Brain pericyte (primary cell): ENCODE results near the gene CCDC102A.
"Not testable (repeated sequence)": the region's sequence is repeated elsewhere in the genome, so short reads cannot be mapped to it uniquely, and the experiment has no call there.

Source experiments
- DNase-seq: peaks from one replicate; pipeline ENCODE4 v3.0.0-alpha.2; 2012; ENCODE audit warnings: low read depth, low spot score

The CCDC102A gene

GRCh38 chr16:57502048-57502775 lies 34.2 kb downstream of the CCDC102A start:
- DNase-seq = no peak

GRCh38 chr16:57501492-57501891 lies 34.9 kb downstream of the CCDC102A start:
- no peak for DNase-seq

- DNase-seq = no peak
Measured at GRCh38 chr16:57500578-57501111, 35.7 kb downstream of the CCDC102A start.

- not testable (repeated sequence) for DNase-seq
Measured at GRCh38 chr16:57499941-57500340, 36.4 kb downstream of the CCDC102A start.

GRCh38 chr16:57498031-57498430 lies 38.3 kb downstream of the CCDC102A start:
- no peak for DNase-seq

GRCh38 chr16:57497121-57497520 lies 39.2 kb downstream of the CCDC102A start:
- no peak for DNase-seq

GRCh38 chr16:57493767-57494166 lies 42.6 kb downstream of the CCDC102A start:
- no peak for DNase-seq

- DNase-seq = no peak
Measured at GRCh38 chr16:57489229-57489628, 47.1 kb downstream of the CCDC102A start.

GRCh38 chr16:57486858-57487834 lies 49.2 kb downstream of the CCDC102A start:
- no peak for DNase-seq

- DNase-seq = no peak
Measured at GRCh38 chr16:57485916-57486857, 50.2 kb downstream of the CCDC102A start, which contains the start of gene DOK4. Gene DOK4 (minus strand): TSS chr16:57486493. CDS start chr16:57479507, 6,986 bp downstream.

- no peak for DNase-seq
Measured at GRCh38 chr16:57485091-57485915, 51.1 kb downstream of the CCDC102A start.

- DNase-seq = no peak
Measured at GRCh38 chr16:57484515-57485005, 51.8 kb downstream of the CCDC102A start.

- no peak for DNase-seq
Measured at GRCh38 chr16:57483725-57484514, 52.5 kb downstream of the CCDC102A start.

- DNase-seq = no peak
Measured at GRCh38 chr16:57482845-57483545, 53.4 kb downstream of the CCDC102A start.

- no peak for DNase-seq
Measured at GRCh38 chr16:57481421-57481820, 55.0 kb downstream of the CCDC102A start.

GRCh38 chr16:57480754-57481230 lies 55.6 kb downstream of the CCDC102A start:
- no peak for DNase-seq

- DNase-seq = no peak
Measured at GRCh38 chr16:57479976-57480753, 56.2 kb downstream of the CCDC102A start.
